GM18907 (cell line): Measurements from ENCODE around the gene GFRA1.
"Not testable (repeated sequence)": the region's sequence is repeated elsewhere in the genome, so short reads cannot be mapped to it uniquely, and the experiment has no call there.

Experiments
- ATAC-seq: cut with Tn5 transposase; IDR thresholded peaks from one replicate; pipeline ENCODE4 v1.9.1; 2021; ENCODE audit warnings: mild to moderate bottlenecking, moderate library complexity; ENCODE audit not compliant: unreplicated experiment

GFRA1 gene

GRCh38 chr10:116045366-116046356 lies 227.3 kb downstream of the GFRA1 start:
- no peak for ATAC-seq

- ATAC-seq: no peak
These were observed 228.2 kb downstream of the GFRA1 start for GRCh38 chr10:116044801-116045248.

GRCh38 chr10:116043861-116044260 lies 229.1 kb downstream of the GFRA1 start:
- no peak for ATAC-seq

- no peak for ATAC-seq
These were observed 229.7 kb downstream of the GFRA1 start for GRCh38 chr10:116043304-116043703.

- ATAC-seq: no peak
These were observed 231.1 kb downstream of the GFRA1 start for GRCh38 chr10:116041948-116042347.

GRCh38 chr10:116039612-116040011 lies 233.4 kb downstream of the GFRA1 start:
- ATAC-seq: no peak

GRCh38 chr10:116038259-116038658 lies 234.7 kb downstream of the GFRA1 start:
- ATAC-seq: no peak

- not testable (repeated sequence) for ATAC-seq
These were observed 237.6 kb downstream of the GFRA1 start for GRCh38 chr10:116035406-116035805.

- no peak for ATAC-seq
These were observed 242.4 kb downstream of the GFRA1 start for GRCh38 chr10:116030576-116030975.

GRCh38 chr10:116029826-116030225 lies 243.2 kb downstream of the GFRA1 start:
- ATAC-seq: no peak

- ATAC-seq: no peak
These were observed 245.7 kb downstream of the GFRA1 start for GRCh38 chr10:116027355-116027754.

- ATAC-seq: no peak
These were observed 246.3 kb downstream of the GFRA1 start for GRCh38 chr10:116026725-116027124.

GRCh38 chr10:116026315-116026714 lies 246.7 kb downstream of the GFRA1 start:
- no peak for ATAC-seq

- ATAC-seq: no peak
These were observed 248.6 kb downstream of the GFRA1 start for GRCh38 chr10:116024271-116024878.

- no peak for ATAC-seq
These were observed 255.6 kb downstream of the GFRA1 start for GRCh38 chr10:116017405-116017804.

GRCh38 chr10:116015583-116016333 lies 257.2 kb downstream of the GFRA1 start:
- ATAC-seq: no peak

- peak; percentile 79 for ATAC-seq
These were observed 258.0 kb downstream of the GFRA1 start for GRCh38 chr10:116014871-116015582.

- ATAC-seq: no peak
These were observed 258.7 kb downstream of the GFRA1 start for GRCh38 chr10:116014326-116014725.

GRCh38 chr10:116011929-116012328 lies 261.1 kb downstream of the GFRA1 start:
- ATAC-seq: no peak

- ATAC-seq: no peak
These were observed 265.6 kb downstream of the GFRA1 start for GRCh38 chr10:116007256-116007891.
